ENCODE data around the gene IGF2R. TPM values are rescaled to one million over a fixed set of nuclear protein-coding genes. Genes with fewer than 3 reads are reported as not detected.
A peak's percentile ranks its signal among the peaks of the same experiment; 100 is the strongest.

IGF2R gene
- total RNA-seq, 1 experiment from 2014 or later: 160 TPM

DNA sequence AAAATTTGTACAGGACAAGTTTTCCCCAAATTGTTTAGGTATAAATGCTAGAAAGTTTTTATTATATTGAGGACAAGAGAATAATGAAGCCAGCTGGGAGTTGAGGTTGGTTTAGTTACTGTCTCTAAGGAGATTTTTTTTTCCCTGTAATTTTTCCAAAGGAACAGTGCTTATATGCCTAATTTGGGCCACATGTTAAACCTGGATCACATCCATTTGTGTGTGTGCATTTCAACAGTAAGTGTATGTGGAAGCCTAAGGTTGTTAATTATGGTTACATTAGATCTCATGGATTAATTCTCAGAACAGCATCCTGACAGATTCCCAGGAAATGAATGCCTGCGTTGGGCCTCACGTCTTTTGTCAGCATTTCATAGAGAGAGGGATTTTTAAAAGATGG, 4.5 kb downstream of the IGF2R start:
- H3K36me3 Mint-ChIP-seq (ENCODE audit: insufficient read depth, unreplicated experiment): no peaks in the 10 kb centered on the region
- ChIA-PET CTCF (interaction anchor here (0.6 kb wide), 1 partner anchor 20 kb away, joined by 3 read pairs; no protein-coding TSS in a partner anchor), POLR2A (interaction anchor here (0.6 to 2.1 kb wide), 9 partner anchors 10 to 280 kb away, joined by 3 to 21 read pairs (median 5); partner anchors contain the start of genes MRPL18 and WTAP)
- BruUV-seq (replicated peaks): no TSS peak
- TF ChIP-seq, protein P1, sequence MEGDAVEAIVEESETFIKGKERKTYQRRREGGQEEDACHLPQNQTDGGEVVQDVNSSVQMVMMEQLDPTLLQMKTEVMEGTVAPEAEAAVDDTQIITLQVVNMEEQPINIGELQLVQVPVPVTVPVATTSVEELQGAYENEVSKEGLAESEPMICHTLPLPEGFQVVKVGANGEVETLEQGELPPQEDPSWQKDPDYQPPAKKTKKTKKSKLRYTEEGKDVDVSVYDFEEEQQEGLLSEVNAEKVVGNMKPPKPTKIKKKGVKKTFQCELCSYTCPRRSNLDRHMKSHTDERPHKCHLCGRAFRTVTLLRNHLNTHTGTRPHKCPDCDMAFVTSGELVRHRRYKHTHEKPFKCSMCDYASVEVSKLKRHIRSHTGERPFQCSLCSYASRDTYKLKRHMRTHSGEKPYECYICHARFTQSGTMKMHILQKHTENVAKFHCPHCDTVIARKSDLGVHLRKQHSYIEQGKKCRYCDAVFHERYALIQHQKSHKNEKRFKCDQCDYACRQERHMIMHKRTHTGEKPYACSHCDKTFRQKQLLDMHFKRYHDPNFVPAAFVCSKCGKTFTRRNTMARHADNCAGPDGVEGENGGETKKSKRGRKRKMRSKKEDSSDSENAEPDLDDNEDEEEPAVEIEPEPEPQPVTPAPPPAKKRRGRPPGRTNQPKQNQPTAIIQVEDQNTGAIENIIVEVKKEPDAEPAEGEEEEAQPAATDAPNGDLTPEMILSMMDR (IDR thresholded peaks at IDR 0.05; ENCODE audit: unreplicated experiment): no peak
- intact Hi-C loops (cut with micrococcal nuclease): no loop called here
- peaks cover 56% of the 10 kb centered on the region for H3K4me1 Mint-ChIP-seq (ENCODE audit: insufficient read depth, unreplicated experiment)
- H3K4me3 Mint-ChIP-seq (ENCODE audit: unreplicated experiment): no peak overlapping the region
- H3K9me3 Mint-ChIP-seq (ENCODE audit: unreplicated experiment): no peaks in the 10 kb centered on the region
- no peaks in the 10 kb centered on the region for H3K27me3 Mint-ChIP-seq (ENCODE audit: insufficient read depth, unreplicated experiment)
- peak overlapping the region; percentile 75 for H3K27ac Mint-ChIP-seq (ENCODE audit: low read depth, unreplicated experiment)
- no peak for DNase-seq (ENCODE audit: unreplicated experiment)

DNA sequence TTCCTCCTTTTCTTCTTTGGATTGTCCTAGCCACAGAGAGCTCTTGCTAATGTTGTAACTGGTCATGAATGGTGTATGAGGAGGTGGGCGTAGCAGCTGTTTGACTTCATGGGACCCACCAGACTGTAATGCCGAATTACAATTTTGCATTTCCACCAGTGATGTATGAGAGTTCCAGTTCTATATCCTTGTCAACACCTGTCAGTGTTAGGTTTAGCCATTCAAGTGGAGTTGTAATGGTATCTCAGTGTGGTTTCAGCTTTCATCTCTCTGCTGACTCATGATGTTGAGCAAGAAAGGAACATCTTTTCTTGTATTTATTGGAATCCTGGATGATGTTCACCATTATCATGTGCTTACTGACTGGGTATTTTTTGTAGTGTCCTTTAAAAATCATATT, 5.1 kb downstream of the IGF2R start:
- Mint-ChIP-seq H3K9me3 (ENCODE audit: unreplicated experiment) (no peaks in the 10 kb centered on the region), H3K27me3 (ENCODE audit: insufficient read depth, unreplicated experiment) (no peaks in the 10 kb centered on the region), H3K4me1 (ENCODE audit: insufficient read depth, unreplicated experiment) (peaks cover 62% of the 10 kb centered on the region), H3K4me3 (ENCODE audit: unreplicated experiment) (no peak overlapping the region), H3K27ac (ENCODE audit: low read depth, unreplicated experiment) (peak overlapping the region; percentile 75), H3K36me3 (ENCODE audit: insufficient read depth, unreplicated experiment) (no peaks in the 10 kb centered on the region)
- intact Hi-C loops (cut with micrococcal nuclease): no loop called here
- no TSS peak for BruUV-seq (replicated peaks)
- peak; percentile 80 for DNase-seq (ENCODE audit: unreplicated experiment)
- TF ChIP-seq, protein P1 (IDR thresholded peaks at IDR 0.05; ENCODE audit: unreplicated experiment): no peak
- POLR2A ChIA-PET: interaction anchor here (0.6 to 2.1 kb wide), 15 partner anchors 9 to 280 kb away, joined by 3 to 21 read pairs (median 4); partner anchors contain the start of genes MRPL18 and WTAP
- CTCF ChIA-PET: interaction anchor here (0.6 to 0.7 kb wide), 5 partner anchors 20 to 1651 kb away, joined by 3 to 4 read pairs (median 3); no protein-coding TSS in a partner anchor

DNA sequence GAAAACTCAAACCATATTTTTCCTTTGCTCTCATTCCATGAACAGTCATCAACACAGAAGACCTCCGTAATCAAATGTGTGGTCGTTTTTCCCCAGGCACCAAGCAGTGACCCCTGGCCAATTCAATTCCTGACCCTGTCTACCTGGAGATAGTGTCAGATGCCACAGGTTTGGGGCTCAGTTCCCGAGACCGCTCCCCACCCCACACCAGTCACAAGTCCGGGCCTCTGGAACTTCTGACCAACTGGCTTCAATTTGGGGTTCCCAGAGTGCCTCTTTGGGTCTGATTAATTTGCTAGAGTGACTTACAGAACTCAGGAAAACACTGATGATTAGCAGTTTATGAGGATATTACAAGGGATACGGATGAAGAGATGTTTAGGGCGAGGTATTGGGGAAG, 6.0 kb downstream of the IGF2R start:
- H3K27me3 Mint-ChIP-seq (ENCODE audit: insufficient read depth, unreplicated experiment): no peaks in the 10 kb centered on the region
- BruUV-seq (replicated peaks): no TSS peak

DNA sequence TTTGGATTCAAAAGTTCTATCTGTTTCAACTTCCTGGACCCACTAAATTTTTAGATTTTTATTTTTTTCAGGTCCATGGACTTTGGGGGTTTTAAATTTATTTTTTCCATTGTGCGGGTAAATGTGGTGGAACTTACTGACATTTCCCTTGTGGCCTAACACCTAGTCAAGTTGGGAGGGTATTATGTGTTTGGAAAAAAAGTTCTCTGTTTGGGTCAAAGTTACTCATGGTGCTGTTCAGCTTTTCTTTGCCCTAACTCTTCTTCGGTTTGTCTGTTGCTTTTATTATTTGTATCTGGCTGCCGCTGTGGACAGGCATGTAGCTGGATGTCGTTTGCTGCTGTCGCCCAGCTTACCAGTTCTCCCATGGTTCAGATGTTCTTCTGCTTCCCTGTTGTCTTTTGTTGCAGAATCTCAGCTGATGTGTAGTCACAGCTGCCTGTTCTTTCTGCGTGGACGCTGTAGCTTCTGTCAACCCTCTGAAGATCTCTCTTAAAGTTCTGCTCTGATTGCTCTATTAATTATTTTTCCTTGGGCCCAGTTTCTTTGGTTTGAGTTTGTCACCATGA, 7.9 kb downstream of the IGF2R start:
- ChIA-PET CTCF (interaction anchor here (0.6 to 1.3 kb wide), 4 partner anchors 9 to 543 kb away, joined by 3 to 5 read pairs (median 4); no protein-coding TSS in a partner anchor), POLR2A (interaction anchor here (0.7 to 2.6 kb wide), 6 partner anchors 9 to 381 kb away, joined by 3 to 11 read pairs (median 4); no protein-coding TSS in a partner anchor)
- Mint-ChIP-seq H3K4me1 (ENCODE audit: insufficient read depth, unreplicated experiment) (peaks cover 73% of the 10 kb centered on the region), H3K27me3 (ENCODE audit: insufficient read depth, unreplicated experiment) (no peaks in the 10 kb centered on the region), H3K36me3 (ENCODE audit: insufficient read depth, unreplicated experiment) (peaks cover 5% of the 10 kb centered on the region), H3K4me3 (ENCODE audit: unreplicated experiment) (no peak overlapping the region), H3K9me3 (ENCODE audit: unreplicated experiment) (no peaks in the 10 kb centered on the region), H3K27ac (ENCODE audit: low read depth, unreplicated experiment) (no peak overlapping the region)
- no peak for DNase-seq (ENCODE audit: unreplicated experiment)
- TF ChIP-seq, protein P1 (IDR thresholded peaks at IDR 0.05; ENCODE audit: unreplicated experiment): no peak
- intact Hi-C loops (cut with micrococcal nuclease): no loop called here
- BruUV-seq (replicated peaks): no TSS peak

More for the DNA sequence above, 6.0 kb downstream of the IGF2R start:
- intact Hi-C loops (cut with micrococcal nuclease): no loop called here
- TF ChIP-seq, protein P1 (IDR thresholded peaks at IDR 0.05; ENCODE audit: unreplicated experiment): no peak
- Mint-ChIP-seq H3K27ac (ENCODE audit: low read depth, unreplicated experiment) (peak overlapping the region; percentile 75), H3K4me3 (ENCODE audit: unreplicated experiment) (no peak overlapping the region), H3K9me3 (ENCODE audit: unreplicated experiment) (no peaks in the 10 kb centered on the region), H3K4me1 (ENCODE audit: insufficient read depth, unreplicated experiment) (peaks cover 72% of the 10 kb centered on the region), H3K36me3 (ENCODE audit: insufficient read depth, unreplicated experiment) (peaks cover 3% of the 10 kb centered on the region)
- DNase-seq (ENCODE audit: unreplicated experiment): no peak
- CTCF ChIA-PET: interaction anchor here (0.6 kb wide), 1 partner anchor 241 kb away, joined by 3 read pairs; no protein-coding TSS in a partner anchor
- POLR2A ChIA-PET: interaction anchor here (0.8 to 2.1 kb wide), 8 partner anchors 8 to 248 kb away, joined by 3 to 21 read pairs (median 4); partner anchors contain the start of gene WTAP
